Measurements from ENCODE around the gene GPR42.

Gene GPR42

GRCh38 chr19:35351411-35352176, 19.3 kb upstream of the GPR42 start:
- H3K4me3 ChIP-seq (replicated peaks; ENCODE audit: low read depth, low read length) = no peak overlapping the region
- no peak for TF ChIP-seq CTCF (IDR thresholded peaks at IDR 0.05; ENCODE audit: low read depth, low read length, missing control alignments)
- no peak for DNase-seq (ENCODE audit: extremely low read depth, low read depth)

- TF ChIP-seq CTCF (IDR thresholded peaks at IDR 0.05; ENCODE audit: low read depth, low read length, missing control alignments) = no peak
- H3K4me3 ChIP-seq (replicated peaks; ENCODE audit: low read depth, low read length) = no peak overlapping the region
- no peak for DNase-seq (ENCODE audit: extremely low read depth, low read depth)
Measured at GRCh38 chr19:35352177-35352447, 18.8 kb upstream of the GPR42 start.

DNA sequence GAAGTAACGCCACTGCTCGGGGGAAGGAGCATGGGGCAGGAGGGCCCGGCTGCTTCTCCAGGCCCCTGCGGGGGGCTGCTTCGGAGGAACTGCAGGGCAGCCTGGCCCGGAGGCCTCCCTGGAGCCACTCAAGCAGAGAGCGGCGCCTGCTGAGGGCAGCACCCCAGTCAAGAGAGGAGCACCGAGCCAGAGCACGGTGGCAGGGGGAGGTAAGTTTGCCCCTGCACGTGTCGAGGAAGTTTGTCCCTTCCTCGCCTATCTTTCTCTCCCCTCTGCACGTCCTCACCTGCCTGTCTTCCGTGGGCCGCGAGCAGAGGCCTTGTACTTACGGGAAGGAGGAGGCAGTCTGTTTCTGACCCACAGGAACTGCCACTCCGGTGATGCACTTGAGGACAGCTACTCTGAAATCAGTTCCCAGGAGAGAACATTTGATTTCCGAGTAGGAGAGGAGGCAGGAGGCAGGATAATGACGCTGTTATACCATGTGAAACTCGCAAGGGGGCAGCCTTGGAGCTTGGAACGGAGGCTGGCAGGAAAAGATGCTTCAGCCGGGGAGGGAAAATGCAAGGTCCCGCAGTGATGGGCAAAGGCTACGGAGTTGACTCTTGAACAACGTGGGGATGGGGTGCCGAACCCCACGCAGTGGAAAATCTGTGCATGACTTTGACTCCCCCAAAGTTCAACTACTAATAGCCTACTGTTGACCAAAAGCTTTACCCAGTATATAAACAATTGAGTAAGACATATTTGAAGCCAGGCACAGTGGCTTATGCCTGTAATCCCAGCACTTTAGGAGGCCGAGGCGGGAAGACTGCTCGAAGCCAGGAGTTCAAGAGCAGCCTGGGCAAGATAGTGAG, 18.2 kb upstream of the GPR42 start:
- no peak overlapping the region for H3K4me3 ChIP-seq (replicated peaks; ENCODE audit: low read depth, low read length)
- peak; percentile 32 for DNase-seq (ENCODE audit: extremely low read depth, low read depth)
- peak; percentile 75 for TF ChIP-seq CTCF (IDR thresholded peaks at IDR 0.05; ENCODE audit: low read depth, low read length, missing control alignments)

DNA sequence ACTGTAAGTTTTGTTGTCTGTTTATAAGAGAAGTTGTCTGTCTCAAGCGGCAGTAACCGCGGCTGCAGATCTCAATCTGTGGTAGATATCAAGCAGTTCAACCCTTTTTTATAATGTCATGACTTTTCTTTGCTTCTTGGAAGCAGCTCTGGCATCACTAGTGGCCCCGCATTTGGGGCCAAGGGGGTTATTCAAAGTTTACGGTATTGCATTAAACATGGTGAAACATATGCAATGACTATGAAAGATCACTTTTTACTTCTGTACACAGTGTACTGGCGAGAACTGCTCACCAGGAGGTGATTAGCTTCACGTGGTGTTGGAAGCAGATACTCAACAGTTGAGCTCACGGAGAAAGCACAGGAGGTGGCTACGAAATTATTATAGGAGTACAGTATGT, 17.2 kb upstream of the GPR42 start:
- DNase-seq (ENCODE audit: extremely low read depth, low read depth) = no peak
- no peak for TF ChIP-seq CTCF (IDR thresholded peaks at IDR 0.05; ENCODE audit: low read depth, low read length, missing control alignments)
- H3K4me3 ChIP-seq (replicated peaks; ENCODE audit: low read depth, low read length) = no peak overlapping the region

DNA sequence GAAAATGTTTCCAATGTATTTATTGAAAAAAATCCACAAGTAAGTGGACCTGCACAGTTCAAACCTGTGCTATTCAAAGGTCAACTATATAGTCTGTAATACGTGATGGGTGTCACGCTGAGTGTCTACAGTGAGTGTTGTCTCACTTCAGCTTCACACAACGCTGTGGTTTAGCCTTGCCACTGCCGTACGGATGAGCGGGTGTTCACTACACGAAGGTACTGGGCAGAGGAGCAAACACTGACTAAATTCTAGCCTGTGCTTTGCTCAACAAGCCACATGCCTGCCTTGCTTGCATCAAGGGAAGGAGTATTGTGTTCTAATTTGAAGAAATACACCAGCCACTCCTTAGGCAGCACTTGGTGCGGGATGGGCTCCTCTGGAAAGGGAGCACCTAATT, 16.0 kb upstream of the GPR42 start:
- no peak overlapping the region for H3K4me3 ChIP-seq (replicated peaks; ENCODE audit: low read depth, low read length)
- no peak for DNase-seq (ENCODE audit: extremely low read depth, low read depth)
- no peak for TF ChIP-seq CTCF (IDR thresholded peaks at IDR 0.05; ENCODE audit: low read depth, low read length, missing control alignments)

DNA sequence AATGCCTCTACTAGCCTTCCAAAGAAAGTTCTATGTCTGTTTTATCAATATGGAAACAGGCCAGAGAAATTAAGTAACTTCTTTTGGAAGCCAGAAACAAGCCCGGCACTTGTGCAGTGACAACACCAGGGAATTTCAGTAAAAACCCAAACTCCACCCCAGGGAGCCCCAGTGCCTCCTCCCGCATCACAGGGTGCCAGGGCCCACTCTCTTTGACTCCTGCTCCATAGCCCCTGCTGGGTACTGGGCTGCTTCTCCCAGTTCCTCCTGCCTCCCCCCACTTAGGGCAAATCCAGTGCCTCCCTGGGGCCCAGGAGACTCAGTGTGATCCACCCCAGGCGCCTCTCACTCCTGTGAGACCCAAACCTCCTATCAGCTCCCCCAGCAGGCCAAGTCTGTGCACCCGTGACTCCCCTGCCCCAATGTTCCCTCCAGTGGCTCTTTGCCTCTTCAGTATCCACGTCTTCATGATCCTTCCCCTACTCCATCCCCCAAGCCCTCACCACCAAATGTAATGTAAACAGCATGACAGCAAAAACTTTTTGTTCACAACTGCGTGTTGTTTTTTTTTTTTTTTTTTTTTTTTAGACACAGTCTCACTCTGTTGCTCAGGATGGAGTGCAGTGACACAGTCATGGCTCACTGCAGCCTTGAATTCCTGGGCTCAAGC, 14.9 kb upstream of the GPR42 start:
- DNase-seq (ENCODE audit: extremely low read depth, low read depth) = no peak
- no peak for TF ChIP-seq CTCF (IDR thresholded peaks at IDR 0.05; ENCODE audit: low read depth, low read length, missing control alignments)
- no peak overlapping the region for H3K4me3 ChIP-seq (replicated peaks; ENCODE audit: low read depth, low read length)
